Esophagus squamous epithelium (tissue), 4 donors: Measurements from ENCODE around the gene SYNM.

ENCODE experiments used
- POLR2A ChIP-seq, 4 donors: fragments of 450-650 bp; IDR thresholded peaks; one replicate each; pipeline ENCODE4 v1.6.1; 2017; ENCODE audit warnings: antibody characterized with exemption in 4 of 4, mild to moderate bottlenecking in 4 of 4, moderate library complexity in 3 of 4
- TF ChIP-seq, protein P1 (sequence below), 6 experiments: fragments of 450-650 bp in 4 of 6; fragments of 200-600 bp in 2 of 6; sonication (generic) in 2 of 6; IDR thresholded peaks; one replicate each; pipeline ENCODE4 v1.5.1; 2016 to 2019; ENCODE audit warnings: antibody characterized with exemption in 6 of 6, mild to moderate bottlenecking in 4 of 6, moderate library complexity in 4 of 6

DNA sequence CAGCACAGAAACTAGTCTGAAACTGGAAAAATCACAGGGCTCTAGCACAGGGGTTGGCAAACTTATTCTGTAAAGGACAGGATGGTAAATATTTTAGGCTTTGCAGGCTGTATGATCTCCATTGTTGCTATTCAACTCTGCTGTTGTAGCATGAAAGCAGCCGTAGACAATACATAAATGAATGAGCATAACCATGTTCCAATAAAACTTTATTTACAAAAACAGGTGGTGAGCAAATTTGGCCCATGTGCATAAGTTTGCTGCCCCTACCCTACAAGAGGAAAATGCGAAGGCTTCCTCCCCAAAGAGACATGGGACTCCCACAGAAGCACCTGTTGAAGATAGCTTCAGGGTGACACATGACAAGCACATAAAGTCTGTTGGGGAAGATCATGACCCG is 59.2 kb downstream of the SYNM start:
- TF ChIP-seq, protein P1, sequence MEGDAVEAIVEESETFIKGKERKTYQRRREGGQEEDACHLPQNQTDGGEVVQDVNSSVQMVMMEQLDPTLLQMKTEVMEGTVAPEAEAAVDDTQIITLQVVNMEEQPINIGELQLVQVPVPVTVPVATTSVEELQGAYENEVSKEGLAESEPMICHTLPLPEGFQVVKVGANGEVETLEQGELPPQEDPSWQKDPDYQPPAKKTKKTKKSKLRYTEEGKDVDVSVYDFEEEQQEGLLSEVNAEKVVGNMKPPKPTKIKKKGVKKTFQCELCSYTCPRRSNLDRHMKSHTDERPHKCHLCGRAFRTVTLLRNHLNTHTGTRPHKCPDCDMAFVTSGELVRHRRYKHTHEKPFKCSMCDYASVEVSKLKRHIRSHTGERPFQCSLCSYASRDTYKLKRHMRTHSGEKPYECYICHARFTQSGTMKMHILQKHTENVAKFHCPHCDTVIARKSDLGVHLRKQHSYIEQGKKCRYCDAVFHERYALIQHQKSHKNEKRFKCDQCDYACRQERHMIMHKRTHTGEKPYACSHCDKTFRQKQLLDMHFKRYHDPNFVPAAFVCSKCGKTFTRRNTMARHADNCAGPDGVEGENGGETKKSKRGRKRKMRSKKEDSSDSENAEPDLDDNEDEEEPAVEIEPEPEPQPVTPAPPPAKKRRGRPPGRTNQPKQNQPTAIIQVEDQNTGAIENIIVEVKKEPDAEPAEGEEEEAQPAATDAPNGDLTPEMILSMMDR (IDR thresholded peaks at IDR 0.05) = no peak
- no peak for TF ChIP-seq POLR2A (IDR thresholded peaks at IDR 0.05)
